AG04449 (cell line): ENCODE results near the gene DHTKD1.
A peak's percentile ranks its signal among the peaks of the same experiment; 100 is the strongest.

Source experiments
- CTCF ChIA-PET: fragments of 350-600 bp; formaldehyde crosslinking; extraction: SDS; loops from one replicate; lab custom pipeline; 2021; ENCODE audit warnings: antibody characterized with exemption; lab: Yijun Ruan, JAX
- POLR2A ChIA-PET: fragments of 400-600, 350-600 bp; formaldehyde crosslinking; extraction: SDS; loops from one replicate; lab custom pipeline; 2020; ENCODE audit warnings: antibody characterized with exemption, inconsistent platforms; lab: Yijun Ruan, JAX
- DNase-seq: peaks from one replicate; pipeline ENCODE4 v3.0.0-alpha.2; 2010; ENCODE audit warnings: low read depth, low spot score
- H3K4me3 ChIP-seq: 2 replicates; pipeline ENCODE4 v1.5.1; 2011; ENCODE audit warnings: low read depth, mild to moderate bottlenecking, control low read depth, low read length
- TF ChIP-seq, protein P1 (sequence below): IDR thresholded peaks from one replicate; pipeline ENCODE4 v1.5.1; 2011; ENCODE audit warnings: mild to moderate bottlenecking, moderate library complexity, low read length, control low read depth, inconsistent platforms; ENCODE audit not compliant: insufficient read depth; ENCODE audit errors: missing control alignments

The DHTKD1 gene, protein sequence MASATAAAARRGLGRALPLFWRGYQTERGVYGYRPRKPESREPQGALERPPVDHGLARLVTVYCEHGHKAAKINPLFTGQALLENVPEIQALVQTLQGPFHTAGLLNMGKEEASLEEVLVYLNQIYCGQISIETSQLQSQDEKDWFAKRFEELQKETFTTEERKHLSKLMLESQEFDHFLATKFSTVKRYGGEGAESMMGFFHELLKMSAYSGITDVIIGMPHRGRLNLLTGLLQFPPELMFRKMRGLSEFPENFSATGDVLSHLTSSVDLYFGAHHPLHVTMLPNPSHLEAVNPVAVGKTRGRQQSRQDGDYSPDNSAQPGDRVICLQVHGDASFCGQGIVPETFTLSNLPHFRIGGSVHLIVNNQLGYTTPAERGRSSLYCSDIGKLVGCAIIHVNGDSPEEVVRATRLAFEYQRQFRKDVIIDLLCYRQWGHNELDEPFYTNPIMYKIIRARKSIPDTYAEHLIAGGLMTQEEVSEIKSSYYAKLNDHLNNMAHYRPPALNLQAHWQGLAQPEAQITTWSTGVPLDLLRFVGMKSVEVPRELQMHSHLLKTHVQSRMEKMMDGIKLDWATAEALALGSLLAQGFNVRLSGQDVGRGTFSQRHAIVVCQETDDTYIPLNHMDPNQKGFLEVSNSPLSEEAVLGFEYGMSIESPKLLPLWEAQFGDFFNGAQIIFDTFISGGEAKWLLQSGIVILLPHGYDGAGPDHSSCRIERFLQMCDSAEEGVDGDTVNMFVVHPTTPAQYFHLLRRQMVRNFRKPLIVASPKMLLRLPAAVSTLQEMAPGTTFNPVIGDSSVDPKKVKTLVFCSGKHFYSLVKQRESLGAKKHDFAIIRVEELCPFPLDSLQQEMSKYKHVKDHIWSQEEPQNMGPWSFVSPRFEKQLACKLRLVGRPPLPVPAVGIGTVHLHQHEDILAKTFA

DNA sequence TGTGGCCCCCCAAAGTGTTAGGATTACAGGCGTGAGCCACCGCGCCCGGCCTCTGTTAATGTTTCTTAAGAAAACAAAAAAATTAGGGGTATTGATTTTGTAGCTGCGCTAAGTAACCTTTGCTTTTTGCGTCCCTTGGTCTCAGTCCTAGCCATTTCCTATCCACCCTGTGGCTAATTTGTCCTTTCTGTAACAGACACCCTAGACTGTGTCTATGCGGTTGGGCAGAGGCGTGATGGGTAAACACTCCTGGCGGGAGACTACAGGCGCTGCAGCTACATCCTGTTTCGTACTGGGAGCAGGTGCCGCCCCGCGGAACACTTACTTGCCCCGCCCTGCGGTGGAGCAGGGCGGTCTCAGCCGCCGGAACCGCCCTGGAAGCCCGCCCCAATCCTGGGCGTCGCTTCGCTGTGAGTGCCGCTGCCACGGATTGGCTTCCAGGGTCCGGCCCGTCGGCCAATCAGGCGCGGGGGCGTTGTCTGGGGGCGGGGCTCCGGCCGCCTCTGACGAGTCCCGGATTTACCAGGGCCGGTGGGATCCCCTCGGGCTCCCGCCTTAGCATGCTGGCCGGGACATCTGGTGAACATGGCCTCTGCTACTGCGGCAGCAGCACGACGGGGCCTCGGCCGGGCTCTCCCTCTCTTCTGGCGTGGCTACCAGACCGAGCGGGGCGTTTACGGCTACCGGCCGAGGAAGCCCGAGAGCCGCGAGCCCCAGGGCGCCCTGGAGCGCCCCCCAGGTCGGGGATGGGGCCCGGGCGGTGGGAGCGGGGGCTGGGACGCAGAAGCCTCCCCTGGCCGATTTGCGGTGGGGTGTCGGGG is at the start of gene DHTKD1:
Gene DHTKD1, plus strand, starts transcription at position 506 of the 821 bp plus-strand sequence. Its CDS starts 80 bp downstream, at position 586.
- CTCF ChIA-PET = interaction anchor here (0.8 kb wide), 1 partner anchor 11 kb away, joined by 3 read pairs; no protein-coding TSS in a partner anchor
- POLR2A ChIA-PET = interaction anchor here (0.6 kb wide), 3 partner anchors 14 to 1460 kb away, joined by 3 to 4 read pairs (median 4); no protein-coding TSS in a partner anchor
- peak within 1 kb of the TSS; percentile 89 for H3K4me3 ChIP-seq
- DNase-seq = peak; percentile 73
- TF ChIP-seq, protein P1, sequence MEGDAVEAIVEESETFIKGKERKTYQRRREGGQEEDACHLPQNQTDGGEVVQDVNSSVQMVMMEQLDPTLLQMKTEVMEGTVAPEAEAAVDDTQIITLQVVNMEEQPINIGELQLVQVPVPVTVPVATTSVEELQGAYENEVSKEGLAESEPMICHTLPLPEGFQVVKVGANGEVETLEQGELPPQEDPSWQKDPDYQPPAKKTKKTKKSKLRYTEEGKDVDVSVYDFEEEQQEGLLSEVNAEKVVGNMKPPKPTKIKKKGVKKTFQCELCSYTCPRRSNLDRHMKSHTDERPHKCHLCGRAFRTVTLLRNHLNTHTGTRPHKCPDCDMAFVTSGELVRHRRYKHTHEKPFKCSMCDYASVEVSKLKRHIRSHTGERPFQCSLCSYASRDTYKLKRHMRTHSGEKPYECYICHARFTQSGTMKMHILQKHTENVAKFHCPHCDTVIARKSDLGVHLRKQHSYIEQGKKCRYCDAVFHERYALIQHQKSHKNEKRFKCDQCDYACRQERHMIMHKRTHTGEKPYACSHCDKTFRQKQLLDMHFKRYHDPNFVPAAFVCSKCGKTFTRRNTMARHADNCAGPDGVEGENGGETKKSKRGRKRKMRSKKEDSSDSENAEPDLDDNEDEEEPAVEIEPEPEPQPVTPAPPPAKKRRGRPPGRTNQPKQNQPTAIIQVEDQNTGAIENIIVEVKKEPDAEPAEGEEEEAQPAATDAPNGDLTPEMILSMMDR = peak; percentile 36

DNA sequence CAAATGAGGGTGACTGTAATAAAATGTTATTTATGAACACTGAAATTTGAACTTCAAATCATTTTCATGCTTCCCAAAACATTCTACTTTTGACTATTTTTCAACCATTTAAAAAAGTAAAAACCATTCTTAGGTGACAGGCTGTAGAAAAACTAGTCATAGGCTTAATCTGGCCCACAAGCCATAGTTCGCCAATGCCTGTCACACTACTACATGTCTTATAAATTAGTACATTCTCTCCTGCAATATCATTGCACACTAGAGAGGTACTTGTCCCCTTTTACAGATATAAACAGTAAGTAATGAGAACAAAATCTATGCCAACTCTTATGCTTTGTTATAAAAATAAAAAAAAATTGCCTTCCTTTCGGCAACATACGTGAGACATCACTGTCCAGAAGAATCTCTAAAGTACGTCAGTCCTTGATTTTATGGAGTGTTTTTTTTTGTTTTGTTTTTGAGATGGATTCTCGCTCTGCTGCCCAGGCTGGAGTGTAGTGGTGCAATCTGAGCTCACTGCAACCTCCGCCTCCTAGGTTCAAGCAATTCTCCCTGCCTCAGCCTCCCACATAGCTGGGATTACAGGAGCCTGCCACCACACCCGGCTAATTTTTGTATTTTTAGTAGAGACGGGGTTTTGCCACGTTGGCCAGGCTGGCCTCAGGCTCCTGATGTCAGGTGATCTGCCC is 49.3 kb upstream of the DHTKD1 start:
- POLR2A ChIA-PET = no interaction called here
- CTCF ChIA-PET = interaction anchor here (0.7 kb wide), 1 partner anchor 33 kb away, joined by 3 read pairs; no protein-coding TSS in a partner anchor
- TF ChIP-seq, protein P1 = no peak

DNA sequence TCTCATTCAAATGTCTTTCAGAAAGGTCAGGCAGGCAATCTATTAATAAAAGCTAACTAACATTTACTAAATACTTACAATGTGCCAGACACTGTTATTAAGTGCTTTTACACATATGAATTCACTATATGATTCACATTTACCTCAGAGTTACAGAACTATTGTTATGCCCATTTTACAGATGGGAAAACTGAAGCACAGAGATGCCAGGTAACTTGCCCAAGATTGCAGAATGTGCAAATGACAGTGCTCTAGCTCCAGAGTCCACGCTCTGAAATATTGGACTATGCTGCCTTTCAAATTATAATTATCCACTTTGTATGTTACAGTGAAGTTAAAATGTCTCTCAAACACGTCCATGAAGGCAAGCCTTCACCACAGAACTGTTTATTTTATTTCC is 48.2 kb upstream of the DHTKD1 start:
- no peak for DNase-seq
- CTCF ChIA-PET = interaction anchor here (0.8 kb wide), 1 partner anchor 13 kb away, joined by 3 read pairs; no protein-coding TSS in a partner anchor
- POLR2A ChIA-PET = no interaction called here
- TF ChIP-seq, protein P1 = no peak
- no peak overlapping the region for H3K4me3 ChIP-seq

More for the DNA sequence above, 49.3 kb upstream of the DHTKD1 start:
- DNase-seq = no peak
- H3K4me3 ChIP-seq = no peak overlapping the region

DNA sequence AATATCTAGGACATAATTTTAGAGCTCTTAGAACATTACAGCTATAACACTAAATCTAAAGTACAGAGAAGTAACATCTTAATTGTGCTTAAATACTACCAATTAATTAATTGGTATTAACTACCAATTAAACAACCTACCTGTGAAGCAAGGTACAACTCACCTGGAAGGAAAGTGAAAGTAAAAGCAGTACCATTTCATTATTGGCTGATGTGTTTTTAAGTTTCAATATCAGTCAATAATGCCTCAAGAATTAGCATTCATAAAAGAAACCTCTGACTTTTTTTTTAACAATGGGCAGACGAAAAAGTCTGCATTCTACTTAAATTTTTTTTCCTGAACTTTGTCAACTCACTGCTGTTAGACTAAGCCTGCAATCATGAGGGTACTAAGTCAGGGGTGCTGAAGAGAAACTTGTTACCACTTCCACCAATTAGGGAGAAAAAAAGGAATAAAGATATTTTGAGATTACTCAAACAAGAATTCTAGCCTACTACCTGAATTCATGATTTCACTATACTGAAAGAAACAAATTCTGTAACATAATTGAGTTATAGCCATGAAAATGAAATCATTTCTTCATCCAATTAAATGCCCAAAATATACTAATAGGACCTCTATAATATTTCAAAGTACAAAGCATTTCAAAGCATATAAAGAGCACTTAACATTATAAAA is 46.0 kb upstream of the DHTKD1 start:
- DNase-seq = no peak
- POLR2A ChIA-PET = no interaction called here
- no peak overlapping the region for H3K4me3 ChIP-seq
- TF ChIP-seq, protein P1 = no peak
- CTCF ChIA-PET = interaction anchor here (1.0 kb wide), 1 partner anchor 36 kb away, joined by 6 read pairs; no protein-coding TSS in a partner anchor

DNA sequence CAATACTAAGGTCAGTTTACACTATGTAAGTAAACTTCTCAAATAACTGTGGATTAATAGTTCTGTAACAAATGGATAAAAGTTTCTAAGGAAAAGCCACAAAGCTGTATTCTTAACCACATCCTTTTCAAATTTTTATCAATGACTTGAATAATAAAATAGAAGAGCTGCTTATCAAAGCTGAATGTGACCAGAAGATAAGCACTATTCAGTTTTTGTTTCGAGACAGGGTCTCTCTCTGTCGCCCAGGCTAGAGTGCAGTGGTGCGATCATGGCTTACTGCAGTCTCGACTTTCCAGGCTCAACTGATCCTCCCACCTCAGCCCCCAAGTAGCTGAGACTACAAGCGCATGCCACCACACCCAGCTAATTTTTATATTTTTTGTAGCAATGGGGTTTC is 43.2 kb upstream of the DHTKD1 start:
- CTCF ChIA-PET = interaction anchor here (1.7 to 2.6 kb wide), 2 partner anchors 9 to 39 kb away, joined by 12 read pairs; no protein-coding TSS in a partner anchor
- TF ChIP-seq, protein P1 = no peak
- POLR2A ChIA-PET = no interaction called here
- DNase-seq = no peak
- no peak overlapping the region for H3K4me3 ChIP-seq
